GM12872 (cell line): ENCODE measurements around the gene PTGES3.

ENCODE experiments used
- TF ChIP-seq, protein P1 (sequence below): IDR thresholded peaks from 3 replicates; pipeline ENCODE4 v1.5.1; 2011; ENCODE audit warnings: low read depth, mild to moderate bottlenecking, low read length, moderate library complexity; ENCODE audit not compliant: insufficient read depth

PTGES3 gene

GRCh38 chr12:56622535-56622934 is 65.5 kb downstream of the PTGES3 start:
- TF ChIP-seq, protein P1, sequence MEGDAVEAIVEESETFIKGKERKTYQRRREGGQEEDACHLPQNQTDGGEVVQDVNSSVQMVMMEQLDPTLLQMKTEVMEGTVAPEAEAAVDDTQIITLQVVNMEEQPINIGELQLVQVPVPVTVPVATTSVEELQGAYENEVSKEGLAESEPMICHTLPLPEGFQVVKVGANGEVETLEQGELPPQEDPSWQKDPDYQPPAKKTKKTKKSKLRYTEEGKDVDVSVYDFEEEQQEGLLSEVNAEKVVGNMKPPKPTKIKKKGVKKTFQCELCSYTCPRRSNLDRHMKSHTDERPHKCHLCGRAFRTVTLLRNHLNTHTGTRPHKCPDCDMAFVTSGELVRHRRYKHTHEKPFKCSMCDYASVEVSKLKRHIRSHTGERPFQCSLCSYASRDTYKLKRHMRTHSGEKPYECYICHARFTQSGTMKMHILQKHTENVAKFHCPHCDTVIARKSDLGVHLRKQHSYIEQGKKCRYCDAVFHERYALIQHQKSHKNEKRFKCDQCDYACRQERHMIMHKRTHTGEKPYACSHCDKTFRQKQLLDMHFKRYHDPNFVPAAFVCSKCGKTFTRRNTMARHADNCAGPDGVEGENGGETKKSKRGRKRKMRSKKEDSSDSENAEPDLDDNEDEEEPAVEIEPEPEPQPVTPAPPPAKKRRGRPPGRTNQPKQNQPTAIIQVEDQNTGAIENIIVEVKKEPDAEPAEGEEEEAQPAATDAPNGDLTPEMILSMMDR: no peak

DNA sequence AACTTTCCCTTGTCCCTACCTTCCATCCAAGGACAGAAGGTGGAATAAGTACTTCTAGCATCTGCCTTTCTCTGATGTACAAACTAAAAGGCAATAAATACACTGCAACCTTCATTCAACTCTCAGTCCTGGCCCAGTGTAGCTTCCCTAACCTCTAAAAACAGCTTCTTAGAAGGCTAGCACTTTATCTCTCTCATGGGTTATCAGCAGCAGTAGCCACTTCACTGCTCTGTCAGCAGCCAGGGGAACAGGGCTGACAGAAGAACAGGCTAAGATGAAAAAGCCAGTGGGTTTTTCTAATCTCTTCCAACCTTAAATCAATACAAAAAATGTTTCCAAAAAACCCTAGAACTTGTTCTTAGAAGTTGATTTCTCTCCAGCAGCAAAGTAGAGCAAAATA is 71.2 kb downstream of the PTGES3 start:
- TF ChIP-seq, protein P1: no peak

DNA sequence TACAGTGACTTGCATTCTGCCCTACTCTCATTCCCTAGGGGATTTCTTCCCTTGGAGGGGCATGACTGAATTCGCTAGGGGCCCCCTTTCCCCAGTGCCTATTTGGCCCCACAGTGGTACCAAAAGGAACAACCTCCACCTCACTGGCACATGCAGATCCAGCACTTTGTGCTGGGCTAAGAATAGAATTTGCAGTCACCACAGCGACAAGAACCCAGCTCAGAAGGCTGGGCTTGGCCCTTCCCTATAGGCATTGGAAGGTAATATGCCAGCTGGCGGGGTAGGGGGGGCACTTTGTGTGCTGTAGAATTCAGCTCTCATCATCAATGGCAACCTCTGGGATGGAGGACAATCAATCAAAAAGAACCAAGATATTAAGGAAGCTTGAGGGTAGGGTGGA is 71.8 kb downstream of the PTGES3 start:
- TF ChIP-seq, protein P1: no peak

DNA sequence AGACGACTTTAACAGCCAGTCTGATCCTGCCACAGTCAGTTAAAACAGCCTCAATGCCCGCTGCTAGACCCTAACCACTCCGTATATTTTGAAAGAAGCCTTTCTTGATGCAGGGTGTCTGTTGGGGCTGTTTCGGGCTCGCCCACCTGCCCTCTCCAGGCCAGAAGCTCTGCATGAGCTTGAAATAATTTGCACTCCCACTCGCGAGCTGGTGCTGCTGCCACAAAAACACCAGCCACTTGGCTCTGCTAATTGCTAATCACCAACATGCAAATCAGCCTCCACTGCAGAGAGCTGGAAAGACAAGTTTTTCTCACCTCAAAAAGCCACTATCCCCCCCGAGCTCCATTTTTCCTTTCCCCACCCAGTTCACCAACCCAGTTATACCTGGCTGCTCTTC is 73.5 kb downstream of the PTGES3 start:
- TF ChIP-seq, protein P1: no peak
